Body of pancreas (tissue), 4 donors: ENCODE measurements around the gene ITGB1BP1. TPM values are rescaled to one million over a fixed set of nuclear protein-coding genes. Genes with fewer than 3 reads are reported as not detected.

Experiments used
- ATAC-seq: fragments of 150-250 bp; one replicate; pipeline ENCODE4 v1.9.1; 2016
- DNase-seq, 4 donors: peaks; one replicate each; pipeline ENCODE4 v3.0.0-alpha.2; 2019
- H3K27ac ChIP-seq, 4 donors: fragments of 200-600 bp; sonication (generic); 1 replicate in 3 of 4; 2 replicates in 1 of 4; pipeline versions ENCODE4 v1.5.1 to v1.6.1; 2016 to 2019; ENCODE audit warnings: mild to moderate bottlenecking in 1 of 4, mixed read lengths in 1 of 4, moderate library complexity in 1 of 4
- H3K27me3 ChIP-seq, 2 donors: fragments of 200-600 bp; sonication (generic); one replicate each; pipeline ENCODE4 v1.6.0; 2016; ENCODE audit warnings: mild to moderate bottlenecking in 1 of 2
- H3K36me3 ChIP-seq, 2 donors: fragments of 200-600 bp; sonication (generic); replicated peaks in 1 of 2; 2 replicates each; pipeline ENCODE4 v1.5.1; 2016; ENCODE audit warnings: low read depth in 2 of 2; ENCODE audit not compliant: insufficient read depth in 1 of 2
- H3K4me1 ChIP-seq: fragments of 200-600 bp; sonication (generic); one replicate; pipeline ENCODE4 v1.6.0; 2016
- H3K4me3 ChIP-seq, 2 donors: fragments of 200-600 bp; sonication (generic); 1 replicate in 1 of 2; 2 replicates in 1 of 2; pipeline ENCODE4 v1.5.1; 2016 to 2019
- H3K9me3 ChIP-seq, 3 donors: fragments of 200-600 bp; sonication (generic); 1 replicate in 2 of 3; 2 replicates in 1 of 3; pipeline ENCODE4 v1.5.1; 2016
- POLR2A ChIP-seq, 3 donors: fragments of 450-650 bp; IDR thresholded peaks; one replicate each; pipeline ENCODE4 v1.6.1; 2016; ENCODE audit warnings: antibody characterized with exemption in 3 of 3, mild to moderate bottlenecking in 2 of 3
- whole genome bisulfite sequencing, 2 donors: methylation state at CpG; one replicate each; pipeline ENCODE4 v1.1.5; 2017; 5-methylcytosine and 5-hydroxymethylcytosine counted together
- intact Hi-C: fragments of 100-400 bp; cut with DNase I; formaldehyde crosslinking; loops from one replicate; pipeline ENCODE4 v1.15.1; 2023
- total RNA-seq, 2 donors: library from RNA; depleted of rRNA; stranded (reverse); fragments of >200 nt; gene quantifications; one replicate each; pipeline ENCODE4 v1.1.0, GENCODE V29; 2016
- TF ChIP-seq, protein P1 (sequence below), 7 experiments: fragments of 450-650 bp in 4 of 7; fragments of 200-600 bp in 3 of 7; sonication (generic) in 3 of 7; IDR thresholded peaks; one replicate each; pipeline ENCODE4 v1.5.1; 2016 to 2019; ENCODE audit warnings: antibody characterized with exemption in 7 of 7

ITGB1BP1 gene
- total RNA-seq, 2 donors from 2014 or later, result 16.6 to 28.3 TPM

DNA sequence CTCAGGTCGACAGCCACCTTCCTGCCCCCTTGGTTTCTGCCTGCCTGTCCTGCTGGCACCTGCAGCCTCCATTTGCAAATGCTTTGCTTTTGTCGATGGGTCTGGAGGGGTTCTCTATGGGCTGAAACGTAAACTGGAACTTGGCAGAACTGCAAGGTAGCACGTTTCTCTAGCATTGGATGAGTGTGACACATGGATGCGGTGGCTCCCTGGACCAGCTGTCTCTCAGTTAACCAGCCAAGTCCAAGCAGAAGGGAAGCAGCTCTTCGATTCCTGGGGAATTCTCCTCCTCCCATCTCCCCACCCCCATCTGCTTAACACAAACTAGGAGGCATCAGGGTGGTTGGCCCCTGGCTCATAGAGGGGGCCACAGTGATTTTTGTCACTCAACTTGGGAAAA is 57.3 kb downstream of the ITGB1BP1 start:
- peaks cover 0 to 2% of the 10 kb centered on the region in 2 donors for H3K36me3 ChIP-seq
- no peak for DNase-seq
- no peak overlapping the region for H3K4me3 ChIP-seq
- H3K9me3 ChIP-seq, result no peaks in the 10 kb centered on the region
- no peaks in the 10 kb centered on the region for H3K27me3 ChIP-seq
- ATAC-seq, result no peak
- intact Hi-C loops, result no loop called here
- WGBS, 2 donors, result 82 to 94% methylated on average over 6 of the region's 6 CpGs
- no peak overlapping the region for H3K27ac ChIP-seq
- TF ChIP-seq, protein P1, sequence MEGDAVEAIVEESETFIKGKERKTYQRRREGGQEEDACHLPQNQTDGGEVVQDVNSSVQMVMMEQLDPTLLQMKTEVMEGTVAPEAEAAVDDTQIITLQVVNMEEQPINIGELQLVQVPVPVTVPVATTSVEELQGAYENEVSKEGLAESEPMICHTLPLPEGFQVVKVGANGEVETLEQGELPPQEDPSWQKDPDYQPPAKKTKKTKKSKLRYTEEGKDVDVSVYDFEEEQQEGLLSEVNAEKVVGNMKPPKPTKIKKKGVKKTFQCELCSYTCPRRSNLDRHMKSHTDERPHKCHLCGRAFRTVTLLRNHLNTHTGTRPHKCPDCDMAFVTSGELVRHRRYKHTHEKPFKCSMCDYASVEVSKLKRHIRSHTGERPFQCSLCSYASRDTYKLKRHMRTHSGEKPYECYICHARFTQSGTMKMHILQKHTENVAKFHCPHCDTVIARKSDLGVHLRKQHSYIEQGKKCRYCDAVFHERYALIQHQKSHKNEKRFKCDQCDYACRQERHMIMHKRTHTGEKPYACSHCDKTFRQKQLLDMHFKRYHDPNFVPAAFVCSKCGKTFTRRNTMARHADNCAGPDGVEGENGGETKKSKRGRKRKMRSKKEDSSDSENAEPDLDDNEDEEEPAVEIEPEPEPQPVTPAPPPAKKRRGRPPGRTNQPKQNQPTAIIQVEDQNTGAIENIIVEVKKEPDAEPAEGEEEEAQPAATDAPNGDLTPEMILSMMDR (IDR thresholded peaks at IDR 0.05), result no peak
- no peak for TF ChIP-seq POLR2A (IDR thresholded peaks at IDR 0.05)
- no peaks in the 10 kb centered on the region for H3K4me1 ChIP-seq

GRCh38 chr2:9365498-9366019 is 57.8 kb downstream of the ITGB1BP1 start:
- intact Hi-C loops, result no loop called here
- ATAC-seq, result no peak

GRCh38 chr2:9364791-9365497 is 58.4 kb downstream of the ITGB1BP1 start:
- no peaks in the 10 kb centered on the region for H3K27me3 ChIP-seq
- H3K27ac ChIP-seq, result no peak overlapping the region
- DNase-seq, result no peak
- no peaks in the 10 kb centered on the region for H3K4me1 ChIP-seq
- no peak overlapping the region for H3K4me3 ChIP-seq
- ATAC-seq, result no peak
- H3K9me3 ChIP-seq, result no peaks in the 10 kb centered on the region
- 65 to 74% methylated on average over 4 of the region's 4 CpGs for WGBS, 2 donors
- intact Hi-C loops, result no loop called here
- H3K36me3 ChIP-seq, result peaks cover 0 to 2% of the 10 kb centered on the region in 2 donors
- TF ChIP-seq, protein P1 (IDR thresholded peaks at IDR 0.05), result no peak
- TF ChIP-seq POLR2A (IDR thresholded peaks at IDR 0.05), result no peak

More at GRCh38 chr2:9365498-9366019, 57.8 kb downstream of the ITGB1BP1 start:
- Histone ChIP-seq H3K27me3 (no peaks in the 10 kb centered on the region), H3K27ac (no peak overlapping the region), H3K4me3 (no peak overlapping the region), H3K9me3 (no peaks in the 10 kb centered on the region), H3K4me1 (no peaks in the 10 kb centered on the region), H3K36me3 (peaks cover 0 to 2% of the 10 kb centered on the region in 2 donors)
- 88 to 92% methylated on average over 7 to 8 of the region's 8 CpGs for WGBS, 2 donors
- DNase-seq, result no peak
- TF ChIP-seq POLR2A (IDR thresholded peaks at IDR 0.05), result no peak
- TF ChIP-seq, protein P1 (IDR thresholded peaks at IDR 0.05), result no peak

DNA sequence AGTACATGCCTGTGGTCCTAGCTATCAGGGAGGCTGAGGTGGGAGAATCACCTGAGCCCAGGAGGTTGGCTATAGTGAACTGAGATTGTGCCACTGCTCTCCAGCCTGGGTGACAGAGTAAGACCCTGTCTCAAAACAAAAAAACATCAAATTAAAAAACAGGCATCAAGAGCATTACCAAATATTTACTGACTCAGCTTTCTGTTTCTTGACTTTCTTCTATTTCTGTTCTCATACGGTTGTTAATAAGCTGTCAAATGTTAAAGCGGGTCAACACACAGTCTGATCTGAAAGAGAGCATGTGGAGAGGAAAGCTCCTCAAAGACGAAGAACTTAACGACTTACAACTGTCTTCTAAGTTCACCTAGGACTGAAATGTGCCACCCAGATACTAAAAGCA is 59.0 kb downstream of the ITGB1BP1 start:
- Histone ChIP-seq H3K27me3 (no peaks in the 10 kb centered on the region), H3K4me3 (no peak overlapping the region), H3K36me3 (peaks cover 0 to 2% of the 10 kb centered on the region in 2 donors), H3K9me3 (no peaks in the 10 kb centered on the region), H3K27ac (no peak overlapping the region), H3K4me1 (no peaks in the 10 kb centered on the region)
- WGBS, 2 donors, result 81 to 85% methylated on average over 4 of the region's 4 CpGs
- intact Hi-C loops, result no loop called here
- DNase-seq (no peak), ATAC-seq (no peak)
- no peak for TF ChIP-seq POLR2A (IDR thresholded peaks at IDR 0.05)
- TF ChIP-seq, protein P1 (IDR thresholded peaks at IDR 0.05), result no peak

DNA sequence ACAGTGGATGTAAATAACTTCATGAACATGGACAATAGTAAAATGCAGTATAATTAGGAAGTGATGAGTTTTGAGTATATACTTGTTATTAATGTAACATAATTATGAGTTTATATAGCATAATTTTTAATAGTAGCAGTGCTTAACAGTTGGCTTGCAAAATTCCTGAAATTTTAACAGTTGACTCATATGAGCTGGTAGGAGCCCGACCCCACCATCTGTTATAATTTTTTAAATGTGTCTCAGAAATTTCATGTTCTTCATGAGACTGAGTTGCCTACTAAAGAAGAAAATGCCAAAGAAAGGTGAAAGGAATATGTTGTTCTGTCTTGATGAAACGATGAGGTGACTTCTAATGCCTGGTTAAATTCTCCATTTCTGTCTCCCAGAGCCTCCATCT is 62.6 kb downstream of the ITGB1BP1 start:
- DNase-seq (no peak), ATAC-seq (no peak)
- no peak overlapping the region for H3K4me3 ChIP-seq
- no peaks in the 10 kb centered on the region for H3K4me1 ChIP-seq
- no peak for TF ChIP-seq POLR2A (IDR thresholded peaks at IDR 0.05)
- TF ChIP-seq, protein P1 (IDR thresholded peaks at IDR 0.05), result no peak
- intact Hi-C loops, result no loop called here
- no peaks in the 10 kb centered on the region for H3K9me3 ChIP-seq
- no peak overlapping the region for H3K27ac ChIP-seq
- WGBS, 2 donors, result 87 to 96% methylated on average over 2 of the region's 2 CpGs
- H3K27me3 ChIP-seq, result no peaks in the 10 kb centered on the region
- H3K36me3 ChIP-seq, result no peaks in the 10 kb centered on the region
